ENCODE results near the gene ISL2. TPM values are rescaled to one million over a fixed set of nuclear protein-coding genes. Genes with fewer than 3 reads are reported as not detected.

Gene ISL2
- total and polyA plus RNA-seq, 2 experiments from 2014 or later: not detected

DNA sequence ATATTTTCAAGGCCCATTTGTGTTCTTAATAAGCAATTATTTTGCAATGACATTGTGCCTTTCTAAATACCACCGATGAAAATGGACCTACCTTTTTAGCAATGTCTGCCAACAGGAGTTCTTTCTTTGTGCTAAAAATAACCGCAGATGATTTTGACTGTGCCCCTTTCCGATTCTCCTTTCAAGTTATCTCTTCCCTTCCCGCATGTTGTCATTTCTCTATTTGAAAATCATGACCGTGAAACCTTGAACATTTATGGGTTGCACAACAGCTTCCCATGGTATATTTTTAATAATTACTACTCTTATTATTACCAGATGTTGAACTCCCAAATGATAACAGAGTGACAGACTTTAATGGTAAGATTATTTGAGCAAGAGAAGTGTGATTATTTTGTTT is 15.0 kb upstream of the ISL2 start:
- Histone ChIP-seq H3K4me3 (no peak overlapping the region), H3K9me3 (ENCODE audit: low read depth) (no peaks in the 10 kb centered on the region), H3K27me3 (peaks cover 18% of the 10 kb centered on the region), H3K36me3 (no peaks in the 10 kb centered on the region), H3K27ac (no peak overlapping the region), H3K4me1 (ENCODE audit: low read depth) (peaks cover 4% of the 10 kb centered on the region)
- no peak for DNase-seq (ENCODE audit: low read depth in 1 of 2, low spot score in 1 of 2)
- TF ChIP-seq, protein P1, sequence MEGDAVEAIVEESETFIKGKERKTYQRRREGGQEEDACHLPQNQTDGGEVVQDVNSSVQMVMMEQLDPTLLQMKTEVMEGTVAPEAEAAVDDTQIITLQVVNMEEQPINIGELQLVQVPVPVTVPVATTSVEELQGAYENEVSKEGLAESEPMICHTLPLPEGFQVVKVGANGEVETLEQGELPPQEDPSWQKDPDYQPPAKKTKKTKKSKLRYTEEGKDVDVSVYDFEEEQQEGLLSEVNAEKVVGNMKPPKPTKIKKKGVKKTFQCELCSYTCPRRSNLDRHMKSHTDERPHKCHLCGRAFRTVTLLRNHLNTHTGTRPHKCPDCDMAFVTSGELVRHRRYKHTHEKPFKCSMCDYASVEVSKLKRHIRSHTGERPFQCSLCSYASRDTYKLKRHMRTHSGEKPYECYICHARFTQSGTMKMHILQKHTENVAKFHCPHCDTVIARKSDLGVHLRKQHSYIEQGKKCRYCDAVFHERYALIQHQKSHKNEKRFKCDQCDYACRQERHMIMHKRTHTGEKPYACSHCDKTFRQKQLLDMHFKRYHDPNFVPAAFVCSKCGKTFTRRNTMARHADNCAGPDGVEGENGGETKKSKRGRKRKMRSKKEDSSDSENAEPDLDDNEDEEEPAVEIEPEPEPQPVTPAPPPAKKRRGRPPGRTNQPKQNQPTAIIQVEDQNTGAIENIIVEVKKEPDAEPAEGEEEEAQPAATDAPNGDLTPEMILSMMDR (IDR thresholded peaks at IDR 0.05; ENCODE audit: low read depth, low read length): no peak

DNA sequence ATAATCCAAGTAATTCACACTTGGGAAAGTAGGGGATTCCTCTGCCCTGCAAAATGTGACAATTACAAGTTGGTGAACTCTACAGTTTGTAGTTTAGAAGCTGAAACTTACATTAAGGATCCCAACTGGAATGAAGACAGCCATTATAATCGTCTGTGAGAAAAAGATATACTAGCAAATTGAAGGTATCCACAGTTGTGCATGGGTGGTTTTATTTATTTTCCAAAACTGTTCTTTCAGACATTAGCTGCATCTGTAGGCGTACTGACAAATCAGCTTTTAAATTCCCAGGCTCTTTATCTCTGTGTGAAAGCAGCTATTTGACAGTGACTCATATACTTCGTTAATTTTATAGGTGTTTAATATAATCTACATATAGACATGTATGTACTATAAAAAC is 12.5 kb upstream of the ISL2 start:
- no peak for DNase-seq (ENCODE audit: low read depth in 1 of 2, low spot score in 1 of 2)
- H3K9me3 ChIP-seq (ENCODE audit: low read depth): no peaks in the 10 kb centered on the region
- H3K4me1 ChIP-seq (ENCODE audit: low read depth): peaks cover 4% of the 10 kb centered on the region
- TF ChIP-seq, protein P1 (IDR thresholded peaks at IDR 0.05; ENCODE audit: low read depth, low read length): no peak
- no peak overlapping the region for H3K27ac ChIP-seq
- no peaks in the 10 kb centered on the region for H3K36me3 ChIP-seq
- H3K4me3 ChIP-seq: no peak overlapping the region
- peaks cover 18% of the 10 kb centered on the region for H3K27me3 ChIP-seq

DNA sequence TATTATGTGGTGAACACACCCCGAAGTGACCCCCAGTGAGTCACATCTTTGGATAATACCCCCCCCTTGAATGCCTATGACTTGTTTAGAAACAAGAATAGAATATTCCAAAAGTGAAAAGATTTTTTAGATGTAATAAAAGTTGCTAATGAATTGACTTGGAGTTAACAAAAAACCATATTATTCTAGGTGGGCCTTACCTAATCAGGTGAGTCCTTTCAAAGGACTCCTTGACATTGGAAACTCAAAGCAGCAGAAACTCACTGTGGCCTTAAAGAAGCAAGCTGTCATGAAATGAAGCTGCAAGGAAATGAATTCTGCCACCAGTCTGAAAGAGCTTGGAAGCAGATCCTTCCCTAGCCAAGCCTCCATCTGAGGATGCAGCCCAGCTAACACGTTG is 10.9 kb upstream of the ISL2 start:
- H3K36me3 ChIP-seq: no peaks in the 10 kb centered on the region
- H3K27me3 ChIP-seq: peaks cover 18% of the 10 kb centered on the region
- H3K4me1 ChIP-seq (ENCODE audit: low read depth): peaks cover 4% of the 10 kb centered on the region
- H3K4me3 ChIP-seq: no peak overlapping the region
- no peak for DNase-seq (ENCODE audit: low read depth in 1 of 2, low spot score in 1 of 2)
- no peak overlapping the region for H3K27ac ChIP-seq
- no peaks in the 10 kb centered on the region for H3K9me3 ChIP-seq (ENCODE audit: low read depth)
- TF ChIP-seq, protein P1 (IDR thresholded peaks at IDR 0.05; ENCODE audit: low read depth, low read length): no peak

DNA sequence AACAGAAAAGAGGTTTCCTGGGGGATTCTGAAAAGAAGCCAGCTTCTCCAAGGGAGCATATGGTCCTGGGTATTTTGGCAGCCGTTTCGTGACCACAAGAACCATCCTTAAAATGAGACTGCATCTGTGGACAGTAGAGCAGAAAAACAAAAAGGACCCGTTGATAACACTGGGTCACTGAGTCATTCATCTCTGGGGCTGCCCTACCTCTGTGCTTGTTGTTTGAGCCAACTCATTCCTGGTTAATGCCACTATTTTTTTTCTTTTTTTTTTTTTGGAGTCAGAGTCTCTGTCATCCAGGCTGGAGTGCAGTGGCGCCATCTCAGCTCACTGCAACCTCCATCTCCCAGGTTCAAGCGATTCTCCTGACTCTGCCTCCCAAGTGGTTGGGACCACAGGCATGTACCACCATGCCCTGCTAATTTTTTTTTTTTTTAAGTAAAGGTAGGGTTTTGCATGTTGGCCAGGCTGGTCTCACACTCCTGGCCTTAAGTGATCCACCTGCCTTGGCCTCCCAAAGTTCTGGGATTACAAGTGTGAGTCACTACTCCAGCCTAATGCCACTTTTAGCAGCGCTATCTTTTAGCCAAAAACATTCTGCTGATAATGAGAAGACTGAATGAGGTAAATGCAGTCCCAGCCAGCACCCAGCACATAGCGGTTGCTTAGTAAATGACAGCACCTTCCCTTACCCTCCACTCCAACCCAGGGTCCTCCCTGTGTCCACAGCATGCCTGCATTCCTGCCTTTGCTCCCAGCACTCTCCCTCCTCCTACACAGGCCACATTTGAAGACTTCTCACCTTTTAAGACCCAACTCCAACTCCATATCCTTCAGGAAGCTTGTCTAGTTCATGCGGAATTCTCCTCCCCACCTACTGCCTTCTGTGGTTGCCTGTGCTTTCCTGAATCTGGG is 9.1 kb upstream of the ISL2 start:
- no peak overlapping the region for H3K4me3 ChIP-seq

DNA sequence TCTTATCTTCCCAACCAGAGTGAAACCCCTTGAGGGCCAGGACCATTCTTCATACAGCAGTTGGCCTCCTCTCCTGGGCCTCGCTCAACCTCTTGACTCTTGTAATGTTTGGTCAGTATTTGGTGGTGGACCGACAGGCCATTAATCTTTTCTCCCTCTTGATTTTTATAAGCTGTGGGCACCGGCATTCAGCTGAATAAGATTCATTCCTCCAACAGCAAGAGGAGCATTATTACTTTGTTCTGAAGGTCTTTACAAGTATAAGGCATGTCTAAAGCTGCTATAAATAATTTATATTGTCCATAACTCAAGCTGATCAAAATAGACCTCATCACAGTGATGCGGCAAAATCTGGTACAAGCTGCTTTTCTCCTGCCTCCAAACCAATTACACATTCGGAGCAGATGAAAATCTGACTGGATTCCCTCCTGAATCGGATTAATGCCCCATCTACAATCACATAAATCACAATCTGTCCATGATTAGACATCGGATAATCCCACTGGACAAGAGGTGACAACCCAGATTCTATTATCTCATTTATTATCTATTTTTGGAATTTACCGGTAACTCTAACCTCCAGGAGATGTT is 8.4 kb upstream of the ISL2 start:
- TF ChIP-seq, protein P1 (IDR thresholded peaks at IDR 0.05; ENCODE audit: low read depth, low read length): no peak
- Histone ChIP-seq H3K9me3 (ENCODE audit: low read depth) (no peaks in the 10 kb centered on the region), H3K27me3 (peaks cover 24% of the 10 kb centered on the region), H3K36me3 (no peaks in the 10 kb centered on the region), H3K4me3 (no peak overlapping the region), H3K27ac (no peak overlapping the region), H3K4me1 (ENCODE audit: low read depth) (no peaks in the 10 kb centered on the region)
- DNase-seq (ENCODE audit: low read depth in 1 of 2, low spot score in 1 of 2): no peak

More for the DNA sequence above, 9.1 kb upstream of the ISL2 start:
- Histone ChIP-seq H3K9me3 (ENCODE audit: low read depth) (no peaks in the 10 kb centered on the region), H3K36me3 (no peaks in the 10 kb centered on the region), H3K27me3 (peaks cover 20% of the 10 kb centered on the region), H3K4me1 (ENCODE audit: low read depth) (no peaks in the 10 kb centered on the region), H3K27ac (no peak overlapping the region)
- no peak for DNase-seq (ENCODE audit: low read depth in 1 of 2, low spot score in 1 of 2)
- TF ChIP-seq, protein P1 (IDR thresholded peaks at IDR 0.05; ENCODE audit: low read depth, low read length): no peak
